ENCODE measurements around the gene SRPK3.

Gene SRPK3

GRCh38 chrX:153761863-153762262, 19.0 kb upstream of the SRPK3 start:
- H3K9me3 ChIP-seq (replicated peaks in 1 of 11) = peaks cover 0 to 31% (median 4%) of the 10 kb centered on the region in 11 experiments; a peak in 15 of 22 replicates
- H3K27ac ChIP-seq = no peak overlapping the region
- peaks cover 0 to 44% (median 15%) of the 10 kb centered on the region in 11 experiments; a peak in 11 of 22 replicates for H4K20me1 ChIP-seq
- no peaks in the 10 kb centered on the region for H3K36me3 ChIP-seq
- no peak for TF ChIP-seq Cebpa-rat (IDR thresholded peaks at IDR 0.05)
- H3K9ac ChIP-seq = no peak overlapping the region
- H3K4me1 ChIP-seq = peaks cover 43 to 59% (median 51%) of the 10 kb centered on the region in 10 experiments
- H3K27me3 ChIP-seq = peaks cover 37 to 96% (median 71%) of the 10 kb centered on the region in 11 experiments
- no peak overlapping the region for H3K4me2 ChIP-seq
- no peak overlapping the region for H3K4me3 ChIP-seq

GRCh38 chrX:153762626-153763173, 18.1 kb upstream of the SRPK3 start:
- peaks cover 48 to 61% (median 57%) of the 10 kb centered on the region in 10 experiments for H3K4me1 ChIP-seq
- peaks cover 0 to 22% (median 0%) of the 10 kb centered on the region in 11 experiments; a peak in 6 of 22 replicates for H3K9me3 ChIP-seq (replicated peaks in 1 of 11)
- H3K36me3 ChIP-seq = no peaks in the 10 kb centered on the region
- no peak overlapping the region for H3K4me2 ChIP-seq
- no peak overlapping the region for H3K9ac ChIP-seq
- TF ChIP-seq Cebpa-rat (IDR thresholded peaks at IDR 0.05) = no peak
- no peak overlapping the region for H3K4me3 ChIP-seq
- H3K27me3 ChIP-seq = peaks cover 32 to 96% (median 63%) of the 10 kb centered on the region in 11 experiments; a peak in 21 of 22 replicates
- H3K27ac ChIP-seq = no peak overlapping the region
- H4K20me1 ChIP-seq = peaks cover 0 to 45% (median 20%) of the 10 kb centered on the region in 11 experiments; a peak in 11 of 22 replicates

GRCh38 chrX:153763298-153763932, 17.4 kb upstream of the SRPK3 start:
- H4K20me1 ChIP-seq = peaks cover 0 to 45% (median 22%) of the 10 kb centered on the region in 11 experiments; a peak in 11 of 22 replicates
- no peak overlapping the region; a peak in 1 of 22 replicates for H3K9ac ChIP-seq
- no peaks in the 10 kb centered on the region for H3K36me3 ChIP-seq
- peaks cover 0 to 15% (median 0%) of the 10 kb centered on the region in 11 experiments; a peak in 6 of 22 replicates for H3K9me3 ChIP-seq (replicated peaks in 1 of 11)
- peak overlapping the region in 8 of 11 experiments; percentile 3 to 77 (median 49); a peak in 8 of 22 replicates for H3K4me2 ChIP-seq
- no peak overlapping the region for H3K4me3 ChIP-seq
- peaks cover 48 to 61% (median 57%) of the 10 kb centered on the region in 10 experiments for H3K4me1 ChIP-seq
- H3K27ac ChIP-seq = no peak overlapping the region
- TF ChIP-seq Cebpa-rat (IDR thresholded peaks at IDR 0.05) = no peak
- H3K27me3 ChIP-seq = peaks cover 25 to 89% (median 56%) of the 10 kb centered on the region in 11 experiments; a peak in 21 of 22 replicates

- peaks cover 21 to 82% (median 48%) of the 10 kb centered on the region in 11 experiments; a peak in 21 of 22 replicates for H3K27me3 ChIP-seq
- peak within 1 kb of the TSS in 7 of 11 experiments; percentile 11 to 67 (median 59); a peak in 6 of 22 replicates for H3K9ac ChIP-seq
- peak within 1 kb of the TSS in 2 of 11 experiments; percentile 68 to 71; a peak in 3 of 22 replicates for H3K27ac ChIP-seq
- no peaks in the 10 kb centered on the region for H3K36me3 ChIP-seq
- H3K4me3 ChIP-seq = no peak within 1 kb of the TSS
- H3K9me3 ChIP-seq (replicated peaks in 1 of 11) = peaks cover 0 to 7% (median 0%) of the 10 kb centered on the region in 11 experiments; a peak in 5 of 22 replicates
- no peak for TF ChIP-seq Cebpa-rat (IDR thresholded peaks at IDR 0.05)
- peak within 1 kb of the TSS; percentile 63 to 84 (median 75) for H3K4me2 ChIP-seq
- H3K4me1 ChIP-seq = peaks cover 49 to 61% (median 60%) of the 10 kb centered on the region in 10 experiments
- peaks cover 0 to 47% (median 22%) of the 10 kb centered on the region in 11 experiments; a peak in 11 of 22 replicates for H4K20me1 ChIP-seq
Observed at GRCh38 chrX:153763989-153764755, 16.7 kb upstream of the SRPK3 start, which contains the start of gene PLXNB3. Gene PLXNB3, plus strand, starts transcription at chrX:153764249. Its CDS starts 1,287 bp downstream, at chrX:153765536.

GRCh38 chrX:153764786-153765137, 16.1 kb upstream of the SRPK3 start:
- Histone ChIP-seq H3K4me1 (peaks cover 53 to 62% (median 60%) of the 10 kb centered on the region in 10 experiments), H4K20me1 (peaks cover 0 to 53% (median 22%) of the 10 kb centered on the region in 11 experiments; a peak in 11 of 22 replicates), H3K27me3 (peaks cover 20 to 76% (median 42%) of the 10 kb centered on the region in 11 experiments; a peak in 19 of 22 replicates), H3K27ac (peak overlapping the region in 2 of 11 experiments; percentile 68 to 71; a peak in 2 of 22 replicates), H3K9ac (peak overlapping the region in 5 of 11 experiments; percentile 11 to 67 (median 61); a peak in 4 of 22 replicates), H3K4me3 (no peak overlapping the region), H3K36me3 (no peaks in the 10 kb centered on the region), H3K9me3 (replicated peaks in 1 of 11) (peaks cover 0 to 2% (median 0%) of the 10 kb centered on the region in 11 experiments; a peak in 4 of 22 replicates), H3K4me2 (peak overlapping the region; percentile 63 to 84 (median 75); a peak in 19 of 22 replicates)
- TF ChIP-seq Cebpa-rat (IDR thresholded peaks at IDR 0.05) = no peak

- peaks cover 0 to 56% (median 22%) of the 10 kb centered on the region in 11 experiments; a peak in 11 of 22 replicates for H4K20me1 ChIP-seq
- peak overlapping the region; percentile 49 to 73 (median 61); a peak in 20 of 22 replicates for H3K9ac ChIP-seq
- TF ChIP-seq Cebpa-rat (IDR thresholded peaks at IDR 0.05) = no peak
- H3K4me1 ChIP-seq = peaks cover 57 to 62% (median 60%) of the 10 kb centered on the region in 10 experiments
- peaks cover 20 to 74% (median 38%) of the 10 kb centered on the region in 11 experiments; a peak in 19 of 22 replicates for H3K27me3 ChIP-seq
- H3K27ac ChIP-seq = peak overlapping the region in 10 of 11 experiments; percentile 28 to 75 (median 67); a peak in 18 of 22 replicates
- H3K36me3 ChIP-seq = no peaks in the 10 kb centered on the region
- H3K4me2 ChIP-seq = peak overlapping the region; percentile 63 to 84 (median 75)
- H3K4me3 ChIP-seq = peak overlapping the region in 9 of 10 experiments; percentile 4 to 63 (median 42); a peak in 14 of 20 replicates
- no peaks in the 10 kb centered on the region; a peak in 4 of 22 replicates for H3K9me3 ChIP-seq (replicated peaks in 1 of 11)
Observed at GRCh38 chrX:153765138-153766079, 15.4 kb upstream of the SRPK3 start.

GRCh38 chrX:153766098-153766817, 14.6 kb upstream of the SRPK3 start:
- peak overlapping the region; percentile 49 to 73 (median 61); a peak in 20 of 22 replicates for H3K9ac ChIP-seq
- peak overlapping the region in 9 of 10 experiments; percentile 4 to 63 (median 42); a peak in 14 of 20 replicates for H3K4me3 ChIP-seq
- TF ChIP-seq Cebpa-rat (IDR thresholded peaks at IDR 0.05) = no peak
- no peaks in the 10 kb centered on the region for H3K36me3 ChIP-seq
- H3K27me3 ChIP-seq = peaks cover 13 to 74% (median 31%) of the 10 kb centered on the region in 11 experiments; a peak in 19 of 22 replicates
- H3K4me2 ChIP-seq = peak overlapping the region; percentile 63 to 84 (median 75)
- peaks cover 0 to 65% (median 24%) of the 10 kb centered on the region in 11 experiments; a peak in 11 of 22 replicates for H4K20me1 ChIP-seq
- H3K4me1 ChIP-seq = peaks cover 57 to 62% (median 60%) of the 10 kb centered on the region in 10 experiments
- H3K9me3 ChIP-seq (replicated peaks in 1 of 11) = peaks cover 0 to 5% (median 0%) of the 10 kb centered on the region in 11 experiments; a peak in 4 of 22 replicates
- H3K27ac ChIP-seq = peak overlapping the region in 10 of 11 experiments; percentile 28 to 75 (median 67); a peak in 19 of 22 replicates
